ENCODE data around the gene TNFRSF6B.

DNA sequence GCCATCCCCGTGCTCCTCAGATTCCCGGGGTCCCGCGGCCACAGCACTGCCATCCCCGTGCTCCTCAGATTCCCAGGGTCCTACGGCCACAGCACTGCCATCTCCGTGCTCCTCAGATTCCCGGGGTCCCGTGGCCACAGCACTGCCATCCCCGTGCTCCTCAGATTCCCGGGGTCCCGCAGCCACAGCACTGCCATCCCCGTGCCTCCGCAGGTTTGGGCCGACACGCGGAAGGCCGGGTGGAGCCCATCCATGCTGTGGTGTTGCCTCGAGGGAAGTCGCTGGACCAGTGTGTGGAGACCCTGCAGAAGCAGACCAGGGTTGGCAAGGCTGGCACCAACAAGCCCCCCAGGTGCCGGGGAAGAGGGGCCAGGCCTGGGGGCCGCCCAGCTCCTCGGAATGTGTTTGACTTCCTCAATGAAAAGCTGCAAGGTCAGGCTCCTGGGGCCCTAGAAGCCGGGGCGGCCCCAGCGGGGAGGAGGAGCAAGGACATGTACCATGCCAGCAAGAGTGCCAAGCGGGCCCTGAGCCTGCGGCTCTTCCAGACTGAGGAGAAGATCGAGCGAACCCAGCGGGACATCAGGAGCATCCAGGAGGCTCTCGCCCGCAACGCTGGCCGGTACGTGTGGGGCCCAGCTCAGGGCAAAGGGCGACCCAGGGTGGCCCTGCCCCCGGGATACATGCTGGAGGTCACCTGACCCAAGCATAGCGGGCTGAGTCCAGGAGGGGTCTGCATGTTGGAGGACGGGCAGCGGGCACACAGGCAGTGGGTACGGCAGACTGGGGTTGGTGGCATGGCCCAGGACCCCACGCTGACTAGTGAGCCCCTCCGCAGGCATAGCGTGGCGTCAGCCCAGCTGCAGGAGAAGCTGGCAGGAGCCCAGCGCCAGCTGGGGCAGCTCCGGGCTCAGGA, 38.8 kb downstream of the TNFRSF6B start:
- TF ChIP-seq, protein P1, sequence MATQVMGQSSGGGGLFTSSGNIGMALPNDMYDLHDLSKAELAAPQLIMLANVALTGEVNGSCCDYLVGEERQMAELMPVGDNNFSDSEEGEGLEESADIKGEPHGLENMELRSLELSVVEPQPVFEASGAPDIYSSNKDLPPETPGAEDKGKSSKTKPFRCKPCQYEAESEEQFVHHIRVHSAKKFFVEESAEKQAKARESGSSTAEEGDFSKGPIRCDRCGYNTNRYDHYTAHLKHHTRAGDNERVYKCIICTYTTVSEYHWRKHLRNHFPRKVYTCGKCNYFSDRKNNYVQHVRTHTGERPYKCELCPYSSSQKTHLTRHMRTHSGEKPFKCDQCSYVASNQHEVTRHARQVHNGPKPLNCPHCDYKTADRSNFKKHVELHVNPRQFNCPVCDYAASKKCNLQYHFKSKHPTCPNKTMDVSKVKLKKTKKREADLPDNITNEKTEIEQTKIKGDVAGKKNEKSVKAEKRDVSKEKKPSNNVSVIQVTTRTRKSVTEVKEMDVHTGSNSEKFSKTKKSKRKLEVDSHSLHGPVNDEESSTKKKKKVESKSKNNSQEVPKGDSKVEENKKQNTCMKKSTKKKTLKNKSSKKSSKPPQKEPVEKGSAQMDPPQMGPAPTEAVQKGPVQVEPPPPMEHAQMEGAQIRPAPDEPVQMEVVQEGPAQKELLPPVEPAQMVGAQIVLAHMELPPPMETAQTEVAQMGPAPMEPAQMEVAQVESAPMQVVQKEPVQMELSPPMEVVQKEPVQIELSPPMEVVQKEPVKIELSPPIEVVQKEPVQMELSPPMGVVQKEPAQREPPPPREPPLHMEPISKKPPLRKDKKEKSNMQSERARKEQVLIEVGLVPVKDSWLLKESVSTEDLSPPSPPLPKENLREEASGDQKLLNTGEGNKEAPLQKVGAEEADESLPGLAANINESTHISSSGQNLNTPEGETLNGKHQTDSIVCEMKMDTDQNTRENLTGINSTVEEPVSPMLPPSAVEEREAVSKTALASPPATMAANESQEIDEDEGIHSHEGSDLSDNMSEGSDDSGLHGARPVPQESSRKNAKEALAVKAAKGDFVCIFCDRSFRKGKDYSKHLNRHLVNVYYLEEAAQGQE (IDR thresholded peaks at IDR 0.05; ENCODE audit: insufficient read depth in 1 of 2, low read depth in 2 of 2, low read length in 2 of 2): no peak
- TF ChIP-seq POLR2AphosphoS5 (IDR thresholded peaks at IDR 0.05; ENCODE audit: low read depth, low read length): no peak

All from PFSK-1 (cell line).